ENCODE measurements around the gene LYPD8.

LYPD8 gene

GRCh38 chr1:248757784-248758195, 2.2 kb upstream of the LYPD8 start:
- DNase-seq (ENCODE audit: low read depth), result no peak

GRCh38 chr1:248756636-248757035, 1.1 kb upstream of the LYPD8 start:
- DNase-seq (ENCODE audit: low read depth), result no peak

GRCh38 chr1:248756151-248756550, 592 bp upstream of the LYPD8 start:
- no peak for DNase-seq (ENCODE audit: low read depth)

- no peak for DNase-seq (ENCODE audit: low read depth)
Measured at GRCh38 chr1:248753708-248754280, 1.8 kb downstream of the LYPD8 start.

GRCh38 chr1:248753029-248753594, 2.4 kb downstream of the LYPD8 start:
- no peak for DNase-seq (ENCODE audit: low read depth)

GRCh38 chr1:248752161-248753028, 3.2 kb downstream of the LYPD8 start:
- DNase-seq (ENCODE audit: low read depth), result no peak

- DNase-seq (ENCODE audit: low read depth), result no peak
Measured at GRCh38 chr1:248751635-248752034, 3.9 kb downstream of the LYPD8 start.

GRCh38 chr1:248751142-248751541, 4.4 kb downstream of the LYPD8 start:
- DNase-seq (ENCODE audit: low read depth), result no peak

- no peak for DNase-seq (ENCODE audit: low read depth)
Measured at GRCh38 chr1:248750496-248750895, 5.1 kb downstream of the LYPD8 start.

- no peak for DNase-seq (ENCODE audit: low read depth)
Measured at GRCh38 chr1:248748211-248748610, 7.3 kb downstream of the LYPD8 start.

GRCh38 chr1:248740876-248741275, 14.7 kb downstream of the LYPD8 start:
- no peak for DNase-seq (ENCODE audit: low read depth)

- no peak for DNase-seq (ENCODE audit: low read depth)
Measured at GRCh38 chr1:248739572-248740205, 15.9 kb downstream of the LYPD8 start.

- no peak for DNase-seq (ENCODE audit: low read depth)
Measured at GRCh38 chr1:248737457-248737856, 18.1 kb downstream of the LYPD8 start.

- no peak for DNase-seq (ENCODE audit: low read depth)
Measured at GRCh38 chr1:248736977-248737376, 18.6 kb downstream of the LYPD8 start.

- DNase-seq (ENCODE audit: low read depth), result no peak
Measured at GRCh38 chr1:248733566-248733965, 22.0 kb downstream of the LYPD8 start.

- no peak for DNase-seq (ENCODE audit: low read depth)
Measured at GRCh38 chr1:248730507-248731335, 24.8 kb downstream of the LYPD8 start.

- DNase-seq (ENCODE audit: low read depth), result no peak
Measured at GRCh38 chr1:248714248-248714647, 41.3 kb downstream of the LYPD8 start.

GRCh38 chr1:248710305-248710900, 45.2 kb downstream of the LYPD8 start:
- DNase-seq (ENCODE audit: low read depth), result no peak

- no peak for DNase-seq (ENCODE audit: low read depth)
Measured at GRCh38 chr1:248704606-248705005, 51.0 kb downstream of the LYPD8 start.

GRCh38 chr1:248703674-248704073, 51.9 kb downstream of the LYPD8 start:
- no peak for DNase-seq (ENCODE audit: low read depth)

GRCh38 chr1:248702714-248703113, 52.8 kb downstream of the LYPD8 start, which contains the start of gene OR14I1:
Gene OR14I1 (minus strand): TSS chr1:248702766.
- DNase-seq (ENCODE audit: low read depth), result no peak
